DOHH2 (cell line): ENCODE data around the gene HIVEP2.

Source experiments
- CTCF ChIP-seq: fragments of 200-600 bp; sonication (generic); IDR thresholded peaks from one replicate; pipeline ENCODE4 v1.5.1; 2014; ENCODE audit warnings: antibody characterized with exemption, mild to moderate bottlenecking, low read depth, low read length; ENCODE audit not compliant: poor library complexity, severe bottlenecking
- EZH2phosphoT487 ChIP-seq: fragments of 200-600 bp; sonication (generic); IDR thresholded peaks from 2 replicates; pipeline ENCODE4 v1.6.1; 2017; ENCODE audit warnings: borderline replicate concordance, mild to moderate bottlenecking, antibody characterized with exemption, low read length, moderate library complexity, mixed read lengths

GRCh38 chr6:142787422-142787821 is 157.6 kb downstream of the HIVEP2 start:
- TF ChIP-seq CTCF (no peak), EZH2phosphoT487 (no peak)
